Upper lobe of left lung (tissue), 4 donors: ENCODE results near the gene CPA1.

Source experiments
- CTCF ChIP-seq, 6 experiments: fragments of 450-650 bp in 4 of 6; fragments of 200-600 bp in 2 of 6; sonication (generic) in 2 of 6; IDR thresholded peaks; one replicate each; pipeline ENCODE4 v1.5.1; 2016 to 2019; ENCODE audit warnings: antibody characterized with exemption in 6 of 6
- POLR2AphosphoS5 ChIP-seq, 2 donors: sonication (generic); formaldehyde crosslinking; IDR thresholded peaks; one replicate each; pipeline ENCODE4 v1.5.1; 2017; ENCODE audit warnings: antibody characterized with exemption in 2 of 2

GRCh38 chr7:130346941-130347340 lies 33.4 kb upstream of the CPA1 start:
- TF ChIP-seq POLR2AphosphoS5 (IDR thresholded peaks at IDR 0.05) (no peak), CTCF (IDR thresholded peaks at IDR 0.05) (no peak)
